ENCODE results near the gene BTBD2.
A peak's percentile ranks its signal among the peaks of the same experiment; 100 is the strongest.

BTBD2 gene

GRCh38 chr19:2058570-2059421 lies 43.3 kb upstream of the BTBD2 start:
- TF ChIP-seq TAF1 (IDR thresholded peaks at IDR 0.05; ENCODE audit: borderline replicate concordance, insufficient read depth, low read length) (no peak), REST (IDR thresholded peaks at IDR 0.05; ENCODE audit: insufficient read depth in 1 of 2, low read depth in 2 of 2, low read length in 2 of 2) (no peak), FOXP2 (optimal IDR thresholded peaks at IDR 0.05; ENCODE audit: borderline replicate concordance, extremely low read depth, extremely low read length, insufficient read depth) (no peak), POLR2AphosphoS5 (IDR thresholded peaks at IDR 0.05; ENCODE audit: low read depth, low read length) (no peak), SIN3A (IDR thresholded peaks at IDR 0.05; ENCODE audit: borderline replicate concordance, insufficient read depth, low read length) (no peak)

GRCh38 chr19:2057484-2058469 lies 42.3 kb upstream of the BTBD2 start:
- no peak for TF ChIP-seq FOXP2 (optimal IDR thresholded peaks at IDR 0.05; ENCODE audit: borderline replicate concordance, extremely low read depth, extremely low read length, insufficient read depth)
- TF ChIP-seq TAF1 (IDR thresholded peaks at IDR 0.05; ENCODE audit: borderline replicate concordance, insufficient read depth, low read length), result no peak
- TF ChIP-seq POLR2AphosphoS5 (IDR thresholded peaks at IDR 0.05; ENCODE audit: low read depth, low read length), result no peak
- no peak for TF ChIP-seq REST (IDR thresholded peaks at IDR 0.05; ENCODE audit: insufficient read depth in 1 of 2, low read depth in 2 of 2, low read length in 2 of 2)
- TF ChIP-seq SIN3A (IDR thresholded peaks at IDR 0.05; ENCODE audit: borderline replicate concordance, insufficient read depth, low read length), result no peak

- TF ChIP-seq FOXP2 (optimal IDR thresholded peaks at IDR 0.05; ENCODE audit: borderline replicate concordance, extremely low read depth, extremely low read length, insufficient read depth), result no peak
- TF ChIP-seq SIN3A (IDR thresholded peaks at IDR 0.05; ENCODE audit: borderline replicate concordance, insufficient read depth, low read length), result no peak
- TF ChIP-seq POLR2AphosphoS5 (IDR thresholded peaks at IDR 0.05; ENCODE audit: low read depth, low read length), result no peak
- no peak for TF ChIP-seq REST (IDR thresholded peaks at IDR 0.05; ENCODE audit: insufficient read depth in 1 of 2, low read depth in 2 of 2, low read length in 2 of 2)
- TF ChIP-seq TAF1 (IDR thresholded peaks at IDR 0.05; ENCODE audit: borderline replicate concordance, insufficient read depth, low read length), result no peak
Observed at GRCh38 chr19:2056837-2057192, 41.3 kb upstream of the BTBD2 start.

GRCh38 chr19:2055931-2056836 lies 40.7 kb upstream of the BTBD2 start:
- TF ChIP-seq TAF1 (IDR thresholded peaks at IDR 0.05; ENCODE audit: borderline replicate concordance, insufficient read depth, low read length), result peak; percentile 55; the same call in 1 of the 2 replicates
- TF ChIP-seq POLR2AphosphoS5 (IDR thresholded peaks at IDR 0.05; ENCODE audit: low read depth, low read length), result peak; percentile 56
- no peak for TF ChIP-seq SIN3A (IDR thresholded peaks at IDR 0.05; ENCODE audit: borderline replicate concordance, insufficient read depth, low read length)
- TF ChIP-seq REST (IDR thresholded peaks at IDR 0.05; ENCODE audit: insufficient read depth in 1 of 2, low read depth in 2 of 2, low read length in 2 of 2), result 0 out of 4 replicates have a peak, but pooled peaks of 1 of the 2 experiments have one; percentile 28
- peak; percentile 65 for TF ChIP-seq FOXP2 (optimal IDR thresholded peaks at IDR 0.05; ENCODE audit: borderline replicate concordance, extremely low read depth, extremely low read length, insufficient read depth)

Data from PFSK-1 (cell line).